Astrocyte (in vitro differentiated cells and primary cell): ENCODE data around the gene KLF15. TPM values are rescaled to one million over a fixed set of nuclear protein-coding genes. Genes with fewer than 3 reads are reported as not detected.

Experiments
- DNase-seq: peaks from one replicate; pipeline ENCODE4 v3.0.0-alpha.2; 2010; ENCODE audit warnings: low read depth
- FAIRE-seq: peaks from 2 replicates; lab custom pipeline; 2011; peaks lifted over from hg19 to GRCh38; lab: Jason Lieb, UNC
- H2AFZ ChIP-seq: 2 replicates; pipeline ENCODE4 v1.6.0; 2012; ENCODE audit warnings: low read depth, low read length, inconsistent platforms
- H3K27ac ChIP-seq: 2 replicates; pipeline ENCODE4 v1.5.1; 2011; ENCODE audit warnings: low read depth, low read length, inconsistent platforms
- H3K27me3 ChIP-seq: 2 replicates; pipeline ENCODE4 v1.6.0; 2011; ENCODE audit warnings: low read length, inconsistent platforms; ENCODE audit not compliant: insufficient read depth
- H3K36me3 ChIP-seq: 2 replicates; pipeline ENCODE4 v1.5.1; 2011; ENCODE audit warnings: low read length, inconsistent platforms; ENCODE audit not compliant: insufficient read depth
- H3K4me1 ChIP-seq: 2 replicates; pipeline ENCODE4 v1.5.1; 2011; ENCODE audit warnings: low read length, inconsistent platforms; ENCODE audit not compliant: insufficient read depth
- H3K4me2 ChIP-seq: 2 replicates; pipeline ENCODE4 v1.6.0; 2012; ENCODE audit warnings: low read length, inconsistent platforms
- H3K4me3 ChIP-seq: 2 replicates; pipeline ENCODE4 v1.5.1; 2011; ENCODE audit warnings: low read depth, mild to moderate bottlenecking, low read length, inconsistent platforms; ENCODE audit not compliant: insufficient read depth
- H3K79me2 ChIP-seq: 2 replicates; pipeline ENCODE4 v1.6.0; 2012; ENCODE audit warnings: mild to moderate bottlenecking, low read length, inconsistent platforms; ENCODE audit not compliant: insufficient read depth
- H3K9ac ChIP-seq: 2 replicates; pipeline ENCODE4 v1.6.0; 2012; ENCODE audit warnings: mild to moderate bottlenecking, low read length, inconsistent platforms
- H3K9me3 ChIP-seq: 2 replicates; pipeline ENCODE4 v1.5.1; 2012; ENCODE audit warnings: low read depth, mild to moderate bottlenecking, low read length, inconsistent platforms; ENCODE audit not compliant: insufficient read depth
- H4K20me1 ChIP-seq: 2 replicates; pipeline ENCODE4 v1.6.0; 2012; ENCODE audit warnings: low read length, inconsistent platforms; ENCODE audit not compliant: insufficient read depth
- H3K27ac Mint-ChIP-seq: one replicate; pipeline ENCODE4 v1.8.0; 2021; ENCODE audit warnings: mild to moderate bottlenecking, mixed read lengths; ENCODE audit not compliant: unreplicated experiment
- H3K27me3 Mint-ChIP-seq: one replicate; pipeline ENCODE4 v1.8.0; 2021; ENCODE audit warnings: low read depth, mixed read lengths; ENCODE audit not compliant: unreplicated experiment
- H3K36me3 Mint-ChIP-seq: one replicate; pipeline ENCODE4 v1.8.0; 2021; ENCODE audit warnings: low read depth, mixed read lengths; ENCODE audit not compliant: unreplicated experiment
- H3K4me1 Mint-ChIP-seq: one replicate; pipeline ENCODE4 v1.8.0; 2021; ENCODE audit warnings: low read depth, mixed read lengths; ENCODE audit not compliant: unreplicated experiment
- H3K4me3 Mint-ChIP-seq: one replicate; pipeline ENCODE4 v1.8.0; 2021; ENCODE audit warnings: mild to moderate bottlenecking, moderate library complexity, mixed read lengths; ENCODE audit not compliant: unreplicated experiment
- H3K9me3 Mint-ChIP-seq: one replicate; pipeline ENCODE4 v1.8.0; 2021; ENCODE audit warnings: mild to moderate bottlenecking, mixed read lengths; ENCODE audit not compliant: unreplicated experiment
- EZH2 ChIP-seq: IDR thresholded peaks from 2 replicates; pipeline ENCODE4 v1.6.1; 2012; ENCODE audit warnings: mild to moderate bottlenecking, low read length, inconsistent platforms; ENCODE audit not compliant: insufficient read depth
- total RNA-seq: library from RNA; stranded (reverse); gene quantifications from 2 replicates; pipeline ENCODE4 v1.2.1, GENCODE V29; 2021
- TF ChIP-seq, protein P1 (sequence below): IDR thresholded peaks from 2 replicates; pipeline ENCODE4 v1.5.1; 2011; ENCODE audit warnings: low read depth, mild to moderate bottlenecking, inconsistent platforms, low read length, moderate library complexity; ENCODE audit not compliant: insufficient read depth

KLF15 gene
- total RNA-seq, 1 donor from 2014 or later = 0.34 TPM

GRCh38 chr3:126295407-126295939 lies 61.7 kb downstream of the KLF15 start:
- Histone ChIP-seq H4K20me1 (no peaks in the 10 kb centered on the region), H3K4me1 (no peaks in the 10 kb centered on the region), H3K9ac (no peak overlapping the region), H3K4me2 (no peak overlapping the region), H3K9me3 (no peaks in the 10 kb centered on the region), H3K36me3 (no peaks in the 10 kb centered on the region), H2AFZ (no peak overlapping the region), H3K27ac (no peak overlapping the region), H3K79me2 (no peaks in the 10 kb centered on the region), H3K27me3 (peaks cover 16% of the 10 kb centered on the region), H3K4me3 (no peak overlapping the region)
- H3K36me3 Mint-ChIP-seq = peaks cover 4% of the 10 kb centered on the region
- no peak overlapping the region for H3K27ac Mint-ChIP-seq
- TF ChIP-seq, protein P1, sequence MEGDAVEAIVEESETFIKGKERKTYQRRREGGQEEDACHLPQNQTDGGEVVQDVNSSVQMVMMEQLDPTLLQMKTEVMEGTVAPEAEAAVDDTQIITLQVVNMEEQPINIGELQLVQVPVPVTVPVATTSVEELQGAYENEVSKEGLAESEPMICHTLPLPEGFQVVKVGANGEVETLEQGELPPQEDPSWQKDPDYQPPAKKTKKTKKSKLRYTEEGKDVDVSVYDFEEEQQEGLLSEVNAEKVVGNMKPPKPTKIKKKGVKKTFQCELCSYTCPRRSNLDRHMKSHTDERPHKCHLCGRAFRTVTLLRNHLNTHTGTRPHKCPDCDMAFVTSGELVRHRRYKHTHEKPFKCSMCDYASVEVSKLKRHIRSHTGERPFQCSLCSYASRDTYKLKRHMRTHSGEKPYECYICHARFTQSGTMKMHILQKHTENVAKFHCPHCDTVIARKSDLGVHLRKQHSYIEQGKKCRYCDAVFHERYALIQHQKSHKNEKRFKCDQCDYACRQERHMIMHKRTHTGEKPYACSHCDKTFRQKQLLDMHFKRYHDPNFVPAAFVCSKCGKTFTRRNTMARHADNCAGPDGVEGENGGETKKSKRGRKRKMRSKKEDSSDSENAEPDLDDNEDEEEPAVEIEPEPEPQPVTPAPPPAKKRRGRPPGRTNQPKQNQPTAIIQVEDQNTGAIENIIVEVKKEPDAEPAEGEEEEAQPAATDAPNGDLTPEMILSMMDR = no peak
- TF ChIP-seq EZH2 = no peak
- no peak for FAIRE-seq
- no peak overlapping the region for H3K4me3 Mint-ChIP-seq
- H3K9me3 Mint-ChIP-seq = peaks cover 6% of the 10 kb centered on the region
- DNase-seq = no peak
- H3K27me3 Mint-ChIP-seq = peaks cover 18% of the 10 kb centered on the region
- peaks cover 3% of the 10 kb centered on the region for H3K4me1 Mint-ChIP-seq

DNA sequence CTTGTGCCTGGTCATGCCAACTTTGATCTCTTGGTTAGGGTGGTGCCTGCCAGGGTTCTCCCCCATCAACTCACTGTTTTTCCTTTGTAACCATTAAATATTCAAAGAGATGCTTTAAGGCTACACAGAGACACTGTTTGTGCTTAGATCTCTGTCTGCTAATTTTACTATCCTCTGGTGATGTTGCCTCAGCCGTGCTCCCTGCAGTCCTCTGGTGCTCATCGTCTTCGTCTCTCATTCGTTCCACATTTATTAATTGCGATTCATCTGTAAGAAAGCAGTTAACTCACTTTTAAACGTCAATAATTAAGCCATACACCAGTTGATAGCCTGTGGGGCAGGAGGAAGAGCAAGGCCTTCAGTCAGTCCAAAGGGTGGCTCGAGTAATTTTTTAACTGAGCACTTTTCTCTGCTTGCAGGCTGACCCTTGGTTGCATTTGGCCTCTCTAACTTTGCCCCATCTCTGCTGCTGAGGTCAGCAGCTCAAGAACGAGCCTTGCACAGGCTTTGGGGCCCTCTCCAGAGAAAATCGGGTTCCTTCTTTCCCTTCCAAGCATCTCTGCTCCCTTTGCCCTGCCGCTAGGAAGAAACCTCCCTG lies 62.9 kb downstream of the KLF15 start:
- Mint-ChIP-seq H3K9me3 (peaks cover 4% of the 10 kb centered on the region), H3K27ac (no peak overlapping the region), H3K27me3 (peaks cover 25% of the 10 kb centered on the region), H3K4me3 (no peak overlapping the region), H3K36me3 (peaks cover 4% of the 10 kb centered on the region), H3K4me1 (peaks cover 3% of the 10 kb centered on the region)
- Histone ChIP-seq H3K4me2 (no peak overlapping the region), H3K9ac (no peak overlapping the region), H3K9me3 (no peaks in the 10 kb centered on the region), H3K36me3 (no peaks in the 10 kb centered on the region), H3K4me3 (no peak overlapping the region), H2AFZ (no peak overlapping the region), H3K27me3 (peaks cover 26% of the 10 kb centered on the region), H3K79me2 (no peaks in the 10 kb centered on the region), H4K20me1 (no peaks in the 10 kb centered on the region), H3K27ac (no peak overlapping the region), H3K4me1 (no peaks in the 10 kb centered on the region)
- FAIRE-seq = no peak
- DNase-seq = no peak
- TF ChIP-seq, protein P1 = no peak
- TF ChIP-seq EZH2 = no peak

- Histone ChIP-seq H3K27me3 (peaks cover 34% of the 10 kb centered on the region), H2AFZ (no peak overlapping the region), H3K4me2 (no peak overlapping the region), H3K27ac (no peak overlapping the region), H3K9me3 (no peaks in the 10 kb centered on the region), H3K4me1 (no peaks in the 10 kb centered on the region), H3K4me3 (no peak overlapping the region), H3K36me3 (no peaks in the 10 kb centered on the region), H4K20me1 (no peaks in the 10 kb centered on the region), H3K9ac (no peak overlapping the region), H3K79me2 (no peaks in the 10 kb centered on the region)
- Mint-ChIP-seq H3K4me1 (peaks cover 3% of the 10 kb centered on the region), H3K36me3 (no peaks in the 10 kb centered on the region), H3K9me3 (peaks cover under 1% of the 10 kb centered on the region), H3K4me3 (no peak overlapping the region), H3K27ac (no peak overlapping the region), H3K27me3 (peaks cover 30% of the 10 kb centered on the region)
- TF ChIP-seq EZH2 = no peak
- TF ChIP-seq, protein P1 = no peak
- DNase-seq = no peak
- no peak for FAIRE-seq
Observed at GRCh38 chr3:126293370-126294082, 63.7 kb downstream of the KLF15 start.
